IMR-90 (cell line): Measurements from ENCODE around the gene CFAP73. TPM values are rescaled to one million over a fixed set of nuclear protein-coding genes. Genes with fewer than 3 reads are reported as not detected.

Experiments
- ATAC-seq: fragments of 200-7000 bp; cut with Tn5 transposase; 2 replicates; pipeline ENCODE4 v1.9.1; 2020; ENCODE audit warnings: low read depth, mild to moderate bottlenecking, moderate library complexity
- BruUV-seq: library from RNA; stranded (reverse); fragments of 400-500 nt; replicated peaks from 2 replicates; lab custom pipeline; 2021; lab: Mats Ljungman, UMichigan
- CTCF ChIA-PET: fragments of 300-600 bp; formaldehyde crosslinking; extraction: SDS; loops from one replicate; lab custom pipeline; 2021; ENCODE audit warnings: antibody characterized with exemption; lab: Yijun Ruan, JAX
- POLR2A ChIA-PET: fragments of 300-600 bp; sonication (Branson Sonifier 250); formaldehyde crosslinking; loops from one replicate; lab custom pipeline; 2022; ENCODE audit warnings: antibody characterized with exemption; ENCODE audit not compliant: unreplicated experiment; lab: Charles Lee
- DNase-seq: peaks from one replicate; pipeline ENCODE4 v3.0.0; 2013
- H2AFZ ChIP-seq: replicated peaks from 2 replicates; pipeline ENCODE3; 2013; ENCODE audit warnings: low read length, mild to moderate bottlenecking; ENCODE audit not compliant: poor library complexity
- H2AK5ac ChIP-seq: 2 replicates; pipeline ENCODE4 v1.6.1; 2013; ENCODE audit warnings: low read depth, low read length, inconsistent platforms
- H2AK9ac ChIP-seq: replicated peaks from 2 replicates; pipeline ENCODE3; 2013; ENCODE audit warnings: mild to moderate bottlenecking, low read depth, low read length, moderate library complexity; ENCODE audit not compliant: poor library complexity
- H2BK120ac ChIP-seq: 2 replicates; pipeline ENCODE4 v1.6.1; 2013; ENCODE audit warnings: low read depth, low read length, inconsistent platforms
- H2BK15ac ChIP-seq: 3 replicates; pipeline ENCODE4 v1.6.1; 2013; ENCODE audit warnings: low read depth, low read length, inconsistent platforms
- H2BK20ac ChIP-seq: 2 replicates; pipeline ENCODE4 v1.6.1; 2013; ENCODE audit warnings: low read depth, mild to moderate bottlenecking, inconsistent platforms, low read length, moderate library complexity
- H2BK5ac ChIP-seq: 2 replicates; pipeline ENCODE4 v1.6.1; 2013; ENCODE audit warnings: mild to moderate bottlenecking, low read depth, low read length, inconsistent platforms; ENCODE audit not compliant: poor library complexity, severe bottlenecking
- H3K14ac ChIP-seq: replicated peaks from 2 replicates; pipeline ENCODE4 v1.6.1; 2013; ENCODE audit warnings: low read depth, low read length, inconsistent platforms
- H3K18ac ChIP-seq: 2 replicates; pipeline ENCODE4 v1.6.1; 2013; ENCODE audit warnings: low read depth, low read length, control low read depth
- H3K23ac ChIP-seq: 2 replicates; pipeline ENCODE4 v1.6.1; 2013; ENCODE audit warnings: low read depth, low read length, inconsistent platforms
- H3K27ac ChIP-seq: 2 replicates; pipeline ENCODE4 v1.5.1; 2013; ENCODE audit warnings: mild to moderate bottlenecking, control low read depth, low read length; ENCODE audit not compliant: insufficient read depth
- H3K27me3 ChIP-seq: 2 replicates; pipeline ENCODE4 v1.6.1; 2013; ENCODE audit warnings: low read length; ENCODE audit not compliant: control insufficient read depth, insufficient read depth
- H3K36me3 ChIP-seq: 2 replicates; pipeline ENCODE4 v1.6.1; 2013; ENCODE audit warnings: low read length, mixed read lengths; ENCODE audit not compliant: control insufficient read depth, insufficient read depth
- H3K4ac ChIP-seq: 2 replicates; pipeline ENCODE4 v1.6.1; 2013; ENCODE audit warnings: low read depth, low read length, inconsistent platforms
- H3K4me1 ChIP-seq: 2 replicates; pipeline ENCODE4 v1.6.1; 2013; ENCODE audit warnings: low read length, mixed read lengths; ENCODE audit not compliant: control insufficient read depth, insufficient read depth
- H3K4me2 ChIP-seq: 2 replicates; pipeline ENCODE4 v1.6.1; 2013; ENCODE audit warnings: low read depth, mild to moderate bottlenecking, control low read depth, low read length, moderate library complexity
- H3K4me3 ChIP-seq: 2 replicates; pipeline ENCODE4 v1.5.1; 2013; ENCODE audit warnings: low read depth, mild to moderate bottlenecking, control low read depth, low read length, moderate library complexity; ENCODE audit not compliant: insufficient read depth
- H3K56ac ChIP-seq: 2 replicates; pipeline ENCODE4 v1.6.1; 2013; ENCODE audit warnings: low read length, inconsistent platforms; ENCODE audit not compliant: insufficient read depth; ENCODE audit errors: extremely low read depth
- H3K79me1 ChIP-seq, 2 experiments: 2 replicates each; pipeline ENCODE4 v1.6.1; 2013; ENCODE audit warnings: low read length in 2 of 2, inconsistent platforms in 1 of 2, low read depth in 1 of 2
- H3K9ac ChIP-seq: 2 replicates; pipeline ENCODE4 v1.6.1; 2013; ENCODE audit warnings: low read depth, low read length, control low read depth
- H3K9me1 ChIP-seq: 2 replicates; pipeline ENCODE4 v1.6.1; 2013; ENCODE audit warnings: low read length, inconsistent platforms; ENCODE audit not compliant: insufficient read depth
- H3K9me3 ChIP-seq: 2 replicates; pipeline ENCODE4 v1.6.1; 2013; ENCODE audit warnings: low read length; ENCODE audit not compliant: control insufficient read depth, insufficient read depth
- H4K20me1 ChIP-seq: 2 replicates; pipeline ENCODE4 v1.6.1; 2013; ENCODE audit warnings: low read length, inconsistent platforms; ENCODE audit not compliant: insufficient read depth
- H4K5ac ChIP-seq: 2 replicates; pipeline ENCODE4 v1.6.1; 2013; ENCODE audit warnings: mild to moderate bottlenecking, low read depth, low read length, control low read depth
- H4K8ac ChIP-seq, 2 experiments: 2 replicates each; pipeline ENCODE4 v1.6.1; 2013; ENCODE audit warnings: low read depth in 2 of 2, low read length in 2 of 2, control low read depth in 1 of 2, inconsistent platforms in 1 of 2
- H4K91ac ChIP-seq: 2 replicates; pipeline ENCODE4 v1.6.1; 2013; ENCODE audit warnings: low read depth, low read length, inconsistent platforms; ENCODE audit not compliant: insufficient read depth
- BHLHE40 ChIP-seq: fragments of 150-350 bp; IDR thresholded peaks from 2 replicates; pipeline ENCODE4 v1.6.1; 2016; ENCODE audit warnings: mild to moderate bottlenecking, low read depth, low read length
- CEBPB ChIP-seq: IDR thresholded peaks from 2 replicates; pipeline ENCODE4 v1.6.1; 2012; ENCODE audit warnings: low read depth, low read length, improper control_type of control experiment
- CHD1 ChIP-seq: IDR thresholded peaks from 2 replicates; pipeline ENCODE4 v1.6.1; 2012; ENCODE audit warnings: low read depth, low read length, improper control_type of control experiment
- FOS ChIP-seq: fragments of 150-350 bp; IDR thresholded peaks from 2 replicates; pipeline ENCODE4 v1.6.1; 2016; ENCODE audit warnings: low read depth, low read length
- MAFK ChIP-seq: IDR thresholded peaks from 2 replicates; pipeline ENCODE4 v1.6.1; 2012; ENCODE audit warnings: low read depth, low read length, improper control_type of control experiment
- NFE2L2 ChIP-seq: fragments of 150-350 bp; IDR thresholded peaks from 2 replicates; pipeline ENCODE4 v1.6.1; 2016; ENCODE audit warnings: low read depth, mild to moderate bottlenecking, low read length
- POLR2A ChIP-seq: IDR thresholded peaks from 2 replicates; pipeline ENCODE4 v1.6.1; 2012; ENCODE audit warnings: mild to moderate bottlenecking, low read depth, low read length
- RAD21 ChIP-seq: IDR thresholded peaks from 2 replicates; pipeline ENCODE4 v1.6.1; 2012; ENCODE audit warnings: low read length, improper control_type of control experiment
- RCOR1 ChIP-seq: IDR thresholded peaks from 2 replicates; pipeline ENCODE4 v1.6.1; 2012; ENCODE audit warnings: mild to moderate bottlenecking, low read length, improper control_type of control experiment; ENCODE audit not compliant: insufficient replicate concordance
- RFX5 ChIP-seq: IDR thresholded peaks from 2 replicates; pipeline ENCODE4 v1.8.0; 2012; ENCODE audit warnings: low read depth, mild to moderate bottlenecking, low read length, moderate library complexity
- SMC3 ChIP-seq: fragments of 150-350 bp; IDR thresholded peaks from 2 replicates; pipeline ENCODE4 v1.6.1; 2016; ENCODE audit warnings: low read depth, mild to moderate bottlenecking, antibody characterized with exemption, low read length, moderate library complexity
- USF2 ChIP-seq: fragments of 150-350 bp; IDR thresholded peaks from 2 replicates; pipeline ENCODE4 v1.6.1; 2017; ENCODE audit warnings: mild to moderate bottlenecking, antibody characterized with exemption, low read length, low read depth
- WGBS, 2 experiments: methylation state at CpG; one replicate each; pipeline versions ENCODE4 v1.1.5 to v1.1.7; 2013; ENCODE audit warnings: missing lambda C conversion rate in 2 of 2; ENCODE audit not compliant: insufficient read length in 1 of 2; ENCODE audit errors: extremely low coverage in 2 of 2; 5-methylcytosine and 5-hydroxymethylcytosine counted together
- dilution Hi-C: fragments of 300-500 bp; cut with HindIII; formaldehyde crosslinking; loops from one replicate; pipeline ENCODE4 v1.14.3; 2018; ENCODE audit warnings: low sequenced_read_pairs; ENCODE audit not compliant: unreplicated experiment
- in situ Hi-C: fragments of 300-500 bp; cut with MboI; formaldehyde crosslinking; loops from 3 replicates; pipeline ENCODE4 v1.14.3; 2019; ENCODE audit warnings: low sequenced_read_pairs, inconsistent platforms, mixed read lengths
- intact Hi-C: fragments of 100-400 bp; cut with micrococcal nuclease; formaldehyde crosslinking; loops from 2 replicates; pipeline ENCODE4 v1.10.0; 2022
- polyA plus RNA-seq, 3 experiments: library from polyadenylated mRNA; depleted of rRNA; stranded (reverse); fragments of >200 nt; gene quantifications; 2 replicates each; pipeline ENCODE4 v1.2.3, GENCODE V29; 2012; ENCODE audit warnings: low replicate concordance in 1 of 3
- total RNA-seq: library from RNA; depleted of rRNA; stranded (reverse); fragments of >200 nt; gene quantifications from 2 replicates; pipeline ENCODE4 v1.2.3, GENCODE V29; 2012
- TF ChIP-seq, protein P1 (sequence below): fragments of 150-350 bp; IDR thresholded peaks from 2 replicates; pipeline ENCODE4 v1.6.1; 2016; ENCODE audit warnings: low read depth, mild to moderate bottlenecking, low read length, moderate library complexity, borderline replicate concordance

The CFAP73 gene
- total and polyA plus RNA-seq, 2 of the 4 experiments (the other 2 are of a cell fraction) = not detected

- Histone ChIP-seq H3K4me2 (no peak overlapping the region), H4K91ac (no peak overlapping the region), H2AK9ac (peak overlapping the region; percentile 15), H3K56ac (no peak overlapping the region), H3K18ac (no peak overlapping the region), H3K9ac (no peak overlapping the region), H4K5ac (no peak overlapping the region), H3K9me3 (peaks cover 8% of the 10 kb centered on the region), H3K23ac (no peak overlapping the region), H4K20me1 (no peaks in the 10 kb centered on the region; the same call in 1 of the 2 replicates), H3K9me1 (no peaks in the 10 kb centered on the region), H2BK5ac (no peak overlapping the region), H2BK20ac (no peak overlapping the region), H2BK15ac (no peak overlapping the region), H3K4me3 (no peak overlapping the region), H3K4ac (no peak overlapping the region), H3K27ac (no peak overlapping the region), H2AK5ac (no peak overlapping the region), H2AFZ (no peak overlapping the region), H2BK120ac (no peak overlapping the region), H3K4me1 (no peaks in the 10 kb centered on the region), H3K27me3 (no peaks in the 10 kb centered on the region), H3K79me1 (peaks cover 19 to 40% of the 10 kb centered on the region in 2 experiments), H4K8ac (no peak overlapping the region), H3K14ac (no peak overlapping the region), H3K36me3 (peaks cover 40% of the 10 kb centered on the region)
- in situ Hi-C loops (loop anchor here (25.0 kb wide), 1 partner anchor 1232 kb away; the partner anchor contains the start of gene TBX5), dilution Hi-C loops (no loop called here), intact Hi-C loops (no loop called here)
- peak; percentile 15 for DNase-seq
- TF ChIP-seq MAFK (no peak), CHD1 (no peak), RFX5 (no peak), RCOR1 (no peak), RAD21 (no peak), FOS (no peak), CEBPB (no peak), POLR2A (no peak), SMC3 (no peak), BHLHE40 (no peak), NFE2L2 (no peak), USF2 (no peak)
- TF ChIP-seq, protein P1, sequence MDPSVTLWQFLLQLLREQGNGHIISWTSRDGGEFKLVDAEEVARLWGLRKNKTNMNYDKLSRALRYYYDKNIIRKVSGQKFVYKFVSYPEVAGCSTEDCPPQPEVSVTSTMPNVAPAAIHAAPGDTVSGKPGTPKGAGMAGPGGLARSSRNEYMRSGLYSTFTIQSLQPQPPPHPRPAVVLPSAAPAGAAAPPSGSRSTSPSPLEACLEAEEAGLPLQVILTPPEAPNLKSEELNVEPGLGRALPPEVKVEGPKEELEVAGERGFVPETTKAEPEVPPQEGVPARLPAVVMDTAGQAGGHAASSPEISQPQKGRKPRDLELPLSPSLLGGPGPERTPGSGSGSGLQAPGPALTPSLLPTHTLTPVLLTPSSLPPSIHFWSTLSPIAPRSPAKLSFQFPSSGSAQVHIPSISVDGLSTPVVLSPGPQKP = no peak
- ChIA-PET CTCF (no interaction called here), POLR2A (no interaction called here)
- WGBS, 2 experiments = 100% methylated on average over 1 of the region's 4 CpGs; no CpG with 5 or more reads in 1 of the 2 experiments
- BruUV-seq = no TSS peak
- no peak for ATAC-seq
Observed at GRCh38 chr12:113180333-113180732, 30.8 kb downstream of the CFAP73 start.
